IMR-90 (cell line): Measurements from ENCODE around the gene PRKACB. TPM values are rescaled to one million over a fixed set of nuclear protein-coding genes. Genes with fewer than 3 reads are reported as not detected.

Source experiments
- ATAC-seq: fragments of 200-7000 bp; cut with Tn5 transposase; 2 replicates; pipeline ENCODE4 v1.9.1; 2020; ENCODE audit warnings: low read depth, mild to moderate bottlenecking, moderate library complexity
- BruUV-seq: library from RNA; stranded (reverse); fragments of 400-500 nt; replicated peaks from 2 replicates; lab custom pipeline; 2021; lab: Mats Ljungman, UMichigan
- CTCF ChIA-PET: fragments of 300-600 bp; formaldehyde crosslinking; extraction: SDS; loops from one replicate; lab custom pipeline; 2021; ENCODE audit warnings: antibody characterized with exemption; lab: Yijun Ruan, JAX
- POLR2A ChIA-PET: fragments of 300-600 bp; sonication (Branson Sonifier 250); formaldehyde crosslinking; loops from one replicate; lab custom pipeline; 2022; ENCODE audit warnings: antibody characterized with exemption; ENCODE audit not compliant: unreplicated experiment; lab: Charles Lee
- DNase-seq: peaks from one replicate; pipeline ENCODE4 v3.0.0; 2013
- H2AFZ ChIP-seq: replicated peaks from 2 replicates; pipeline ENCODE3; 2013; ENCODE audit warnings: low read length, mild to moderate bottlenecking; ENCODE audit not compliant: poor library complexity
- H2AK5ac ChIP-seq: 2 replicates; pipeline ENCODE4 v1.6.1; 2013; ENCODE audit warnings: low read depth, low read length, inconsistent platforms
- H2AK9ac ChIP-seq: replicated peaks from 2 replicates; pipeline ENCODE3; 2013; ENCODE audit warnings: mild to moderate bottlenecking, low read depth, low read length, moderate library complexity; ENCODE audit not compliant: poor library complexity
- H2BK120ac ChIP-seq: 2 replicates; pipeline ENCODE4 v1.6.1; 2013; ENCODE audit warnings: low read depth, low read length, inconsistent platforms
- H2BK15ac ChIP-seq: 3 replicates; pipeline ENCODE4 v1.6.1; 2013; ENCODE audit warnings: low read depth, low read length, inconsistent platforms
- H2BK20ac ChIP-seq: 2 replicates; pipeline ENCODE4 v1.6.1; 2013; ENCODE audit warnings: low read depth, mild to moderate bottlenecking, inconsistent platforms, low read length, moderate library complexity
- H2BK5ac ChIP-seq: 2 replicates; pipeline ENCODE4 v1.6.1; 2013; ENCODE audit warnings: mild to moderate bottlenecking, low read depth, low read length, inconsistent platforms; ENCODE audit not compliant: poor library complexity, severe bottlenecking
- H3K14ac ChIP-seq: replicated peaks from 2 replicates; pipeline ENCODE4 v1.6.1; 2013; ENCODE audit warnings: low read depth, low read length, inconsistent platforms
- H3K18ac ChIP-seq: 2 replicates; pipeline ENCODE4 v1.6.1; 2013; ENCODE audit warnings: low read depth, low read length, control low read depth
- H3K23ac ChIP-seq: 2 replicates; pipeline ENCODE4 v1.6.1; 2013; ENCODE audit warnings: low read depth, low read length, inconsistent platforms
- H3K27ac ChIP-seq: 2 replicates; pipeline ENCODE4 v1.5.1; 2013; ENCODE audit warnings: mild to moderate bottlenecking, control low read depth, low read length; ENCODE audit not compliant: insufficient read depth
- H3K27me3 ChIP-seq: 2 replicates; pipeline ENCODE4 v1.6.1; 2013; ENCODE audit warnings: low read length; ENCODE audit not compliant: control insufficient read depth, insufficient read depth
- H3K36me3 ChIP-seq: 2 replicates; pipeline ENCODE4 v1.6.1; 2013; ENCODE audit warnings: low read length, mixed read lengths; ENCODE audit not compliant: control insufficient read depth, insufficient read depth
- H3K4ac ChIP-seq: 2 replicates; pipeline ENCODE4 v1.6.1; 2013; ENCODE audit warnings: low read depth, low read length, inconsistent platforms
- H3K4me1 ChIP-seq: 2 replicates; pipeline ENCODE4 v1.6.1; 2013; ENCODE audit warnings: low read length, mixed read lengths; ENCODE audit not compliant: control insufficient read depth, insufficient read depth
- H3K4me2 ChIP-seq: 2 replicates; pipeline ENCODE4 v1.6.1; 2013; ENCODE audit warnings: low read depth, mild to moderate bottlenecking, control low read depth, low read length, moderate library complexity
- H3K4me3 ChIP-seq: 2 replicates; pipeline ENCODE4 v1.5.1; 2013; ENCODE audit warnings: low read depth, mild to moderate bottlenecking, control low read depth, low read length, moderate library complexity; ENCODE audit not compliant: insufficient read depth
- H3K56ac ChIP-seq: 2 replicates; pipeline ENCODE4 v1.6.1; 2013; ENCODE audit warnings: low read length, inconsistent platforms; ENCODE audit not compliant: insufficient read depth; ENCODE audit errors: extremely low read depth
- H3K79me1 ChIP-seq, 2 experiments: 2 replicates each; pipeline ENCODE4 v1.6.1; 2013; ENCODE audit warnings: low read length in 2 of 2, inconsistent platforms in 1 of 2, low read depth in 1 of 2
- H3K9ac ChIP-seq: 2 replicates; pipeline ENCODE4 v1.6.1; 2013; ENCODE audit warnings: low read depth, low read length, control low read depth
- H3K9me1 ChIP-seq: 2 replicates; pipeline ENCODE4 v1.6.1; 2013; ENCODE audit warnings: low read length, inconsistent platforms; ENCODE audit not compliant: insufficient read depth
- H3K9me3 ChIP-seq: 2 replicates; pipeline ENCODE4 v1.6.1; 2013; ENCODE audit warnings: low read length; ENCODE audit not compliant: control insufficient read depth, insufficient read depth
- H4K20me1 ChIP-seq: 2 replicates; pipeline ENCODE4 v1.6.1; 2013; ENCODE audit warnings: low read length, inconsistent platforms; ENCODE audit not compliant: insufficient read depth
- H4K5ac ChIP-seq: 2 replicates; pipeline ENCODE4 v1.6.1; 2013; ENCODE audit warnings: mild to moderate bottlenecking, low read depth, low read length, control low read depth
- H4K8ac ChIP-seq, 2 experiments: 2 replicates each; pipeline ENCODE4 v1.6.1; 2013; ENCODE audit warnings: low read depth in 2 of 2, low read length in 2 of 2, control low read depth in 1 of 2, inconsistent platforms in 1 of 2
- H4K91ac ChIP-seq: 2 replicates; pipeline ENCODE4 v1.6.1; 2013; ENCODE audit warnings: low read depth, low read length, inconsistent platforms; ENCODE audit not compliant: insufficient read depth
- MAZ ChIP-seq: IDR thresholded peaks from 2 replicates; pipeline ENCODE4 v1.6.1; 2012; ENCODE audit warnings: low read depth, mild to moderate bottlenecking, low read length, improper control_type of control experiment, moderate library complexity, borderline replicate concordance
- WGBS, 2 experiments: methylation state at CpG; one replicate each; pipeline versions ENCODE4 v1.1.5 to v1.1.7; 2013; ENCODE audit warnings: missing lambda C conversion rate in 2 of 2; ENCODE audit not compliant: insufficient read length in 1 of 2; ENCODE audit errors: extremely low coverage in 2 of 2; 5-methylcytosine and 5-hydroxymethylcytosine counted together
- dilution Hi-C: fragments of 300-500 bp; cut with HindIII; formaldehyde crosslinking; loops from one replicate; pipeline ENCODE4 v1.14.3; 2018; ENCODE audit warnings: low sequenced_read_pairs; ENCODE audit not compliant: unreplicated experiment
- in situ Hi-C: fragments of 300-500 bp; cut with MboI; formaldehyde crosslinking; loops from 3 replicates; pipeline ENCODE4 v1.14.3; 2019; ENCODE audit warnings: low sequenced_read_pairs, inconsistent platforms, mixed read lengths
- intact Hi-C: fragments of 100-400 bp; cut with micrococcal nuclease; formaldehyde crosslinking; loops from 2 replicates; pipeline ENCODE4 v1.10.0; 2022
- polyA plus RNA-seq, 3 experiments: library from polyadenylated mRNA; depleted of rRNA; stranded (reverse); fragments of >200 nt; gene quantifications; 2 replicates each; pipeline ENCODE4 v1.2.3, GENCODE V29; 2012; ENCODE audit warnings: low replicate concordance in 1 of 3
- total RNA-seq: library from RNA; depleted of rRNA; stranded (reverse); fragments of >200 nt; gene quantifications from 2 replicates; pipeline ENCODE4 v1.2.3, GENCODE V29; 2012
- TF ChIP-seq, protein P1 (sequence below): conservative IDR thresholded peaks from 2 replicates; pipeline ENCODE4 v1.5.1; 2012; ENCODE audit warnings: mild to moderate bottlenecking, low read depth, low read length, improper control_type of control experiment

Gene PRKACB
- total and polyA plus RNA-seq, 2 of the 4 experiments (the other 2 are of a cell fraction), result 8.2 to 8.3 TPM

DNA sequence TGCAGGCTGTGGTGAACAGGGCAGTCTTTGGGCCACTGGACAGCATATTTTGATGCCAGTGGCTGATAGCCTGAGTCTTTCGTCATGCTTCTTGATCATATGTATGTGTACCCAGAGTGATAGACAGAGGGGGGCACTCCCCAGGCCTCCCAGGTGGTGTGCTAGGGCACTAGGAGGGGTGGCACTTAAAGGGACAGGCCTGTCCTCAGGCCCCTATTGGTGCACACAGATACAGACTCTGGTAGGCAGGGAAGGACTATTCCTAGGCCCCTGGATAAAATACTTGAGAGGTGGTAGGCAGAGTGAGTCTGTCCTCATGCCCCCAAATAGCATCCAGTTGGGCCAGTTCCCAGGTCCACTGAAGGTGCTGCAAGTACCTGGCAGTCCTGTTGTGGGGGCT, 80.8 kb downstream of the PRKACB start:
- H3K56ac ChIP-seq, result no peak overlapping the region
- H3K4ac ChIP-seq, result no peak overlapping the region
- no peak overlapping the region for H3K23ac ChIP-seq
- no peak overlapping the region for H2BK5ac ChIP-seq
- no peaks in the 10 kb centered on the region for H3K4me1 ChIP-seq
- ChIA-PET CTCF (no interaction called here), POLR2A (no interaction called here)
- H4K20me1 ChIP-seq, result no peaks in the 10 kb centered on the region
- H3K4me3 ChIP-seq, result no peak overlapping the region
- H2AFZ ChIP-seq, result no peak overlapping the region
- no peak overlapping the region for H2BK20ac ChIP-seq
- no peak for ATAC-seq
- 80% methylated on average over 1 of the region's 1 CpG; no CpG with 5 or more reads in 1 of the 2 experiments for WGBS, 2 experiments
- H2AK5ac ChIP-seq, result no peak overlapping the region
- no peak overlapping the region for H3K9ac ChIP-seq
- TF ChIP-seq, protein P1, sequence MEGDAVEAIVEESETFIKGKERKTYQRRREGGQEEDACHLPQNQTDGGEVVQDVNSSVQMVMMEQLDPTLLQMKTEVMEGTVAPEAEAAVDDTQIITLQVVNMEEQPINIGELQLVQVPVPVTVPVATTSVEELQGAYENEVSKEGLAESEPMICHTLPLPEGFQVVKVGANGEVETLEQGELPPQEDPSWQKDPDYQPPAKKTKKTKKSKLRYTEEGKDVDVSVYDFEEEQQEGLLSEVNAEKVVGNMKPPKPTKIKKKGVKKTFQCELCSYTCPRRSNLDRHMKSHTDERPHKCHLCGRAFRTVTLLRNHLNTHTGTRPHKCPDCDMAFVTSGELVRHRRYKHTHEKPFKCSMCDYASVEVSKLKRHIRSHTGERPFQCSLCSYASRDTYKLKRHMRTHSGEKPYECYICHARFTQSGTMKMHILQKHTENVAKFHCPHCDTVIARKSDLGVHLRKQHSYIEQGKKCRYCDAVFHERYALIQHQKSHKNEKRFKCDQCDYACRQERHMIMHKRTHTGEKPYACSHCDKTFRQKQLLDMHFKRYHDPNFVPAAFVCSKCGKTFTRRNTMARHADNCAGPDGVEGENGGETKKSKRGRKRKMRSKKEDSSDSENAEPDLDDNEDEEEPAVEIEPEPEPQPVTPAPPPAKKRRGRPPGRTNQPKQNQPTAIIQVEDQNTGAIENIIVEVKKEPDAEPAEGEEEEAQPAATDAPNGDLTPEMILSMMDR, result no peak
- TF ChIP-seq MAZ, result no peak
- H3K4me2 ChIP-seq, result no peak overlapping the region
- H3K36me3 ChIP-seq, result 0 out of 2 replicates have a peak, but pooled peaks cover 1% of the 10 kb centered on the region
- no peaks in the 10 kb centered on the region for H3K9me1 ChIP-seq
- H2BK15ac ChIP-seq, result no peak overlapping the region
- dilution Hi-C loops (no loop called here), in situ Hi-C loops (no loop called here), intact Hi-C loops (no loop called here)
- no peak overlapping the region for H3K27ac ChIP-seq
- H2BK120ac ChIP-seq, result no peak overlapping the region
- no peak overlapping the region for H4K8ac ChIP-seq
- no peaks in the 10 kb centered on the region for H3K27me3 ChIP-seq
- H3K79me1 ChIP-seq, result peaks cover 3 to 6% of the 10 kb centered on the region in 2 experiments; a peak in 2 of 4 replicates
- DNase-seq, result no peak
- peaks cover 3% of the 10 kb centered on the region; the same call in 1 of the 2 replicates for H3K9me3 ChIP-seq
- H4K5ac ChIP-seq, result no peak overlapping the region
- H4K91ac ChIP-seq, result no peak overlapping the region
- H2AK9ac ChIP-seq, result no peak overlapping the region
- no peak overlapping the region for H3K14ac ChIP-seq
- H3K18ac ChIP-seq, result no peak overlapping the region
- no TSS peak for BruUV-seq
